HG02852 (cell line): ENCODE measurements around the gene ARHGEF1.
"Not testable (repeated sequence)": the region's sequence is repeated elsewhere in the genome, so short reads cannot be mapped to it uniquely, and the experiment has no call there.

Experiments
- ATAC-seq: cut with Tn5 transposase; IDR thresholded peaks from one replicate; pipeline ENCODE4 v1.9.1; 2021; ENCODE audit warnings: mild to moderate bottlenecking, moderate library complexity; ENCODE audit not compliant: unreplicated experiment

ARHGEF1 gene

GRCh38 chr19:41929536-41930071, 46.6 kb downstream of the ARHGEF1 start:
- no peak for ATAC-seq

GRCh38 chr19:41930322-41930722, 47.3 kb downstream of the ARHGEF1 start:
- no peak for ATAC-seq

GRCh38 chr19:41930926-41931592, 48.1 kb downstream of the ARHGEF1 start:
- no peak for ATAC-seq

- no peak for ATAC-seq
Observed at GRCh38 chr19:41932259-41932719, 49.3 kb downstream of the ARHGEF1 start.

GRCh38 chr19:41932720-41933332, 49.8 kb downstream of the ARHGEF1 start:
- ATAC-seq, result no peak

GRCh38 chr19:41933693-41934426, 50.9 kb downstream of the ARHGEF1 start:
- no peak for ATAC-seq

GRCh38 chr19:41934849-41935374, 51.9 kb downstream of the ARHGEF1 start:
- ATAC-seq, result no peak

GRCh38 chr19:41935760-41936415, 52.9 kb downstream of the ARHGEF1 start:
- no peak for ATAC-seq

GRCh38 chr19:41936416-41936850, 53.4 kb downstream of the ARHGEF1 start:
- ATAC-seq, result no peak

GRCh38 chr19:41936961-41937360, 54.0 kb downstream of the ARHGEF1 start:
- ATAC-seq, result no peak

GRCh38 chr19:41937525-41938468, 54.8 kb downstream of the ARHGEF1 start:
- no peak for ATAC-seq

GRCh38 chr19:41939209-41939608, 56.2 kb downstream of the ARHGEF1 start:
- ATAC-seq, result not testable (repeated sequence)

- no peak for ATAC-seq
Observed at GRCh38 chr19:41939861-41940730, 57.1 kb downstream of the ARHGEF1 start.

GRCh38 chr19:41940731-41941409, 57.9 kb downstream of the ARHGEF1 start:
- no peak for ATAC-seq

GRCh38 chr19:41941410-41942202, 58.6 kb downstream of the ARHGEF1 start:
- no peak for ATAC-seq

GRCh38 chr19:41944336-41944735, 61.4 kb downstream of the ARHGEF1 start:
- no peak for ATAC-seq

GRCh38 chr19:41945135-41945766, 62.3 kb downstream of the ARHGEF1 start:
- peak; percentile 70 for ATAC-seq
